Psoas muscle (tissue), 8 donors: ENCODE measurements around the gene ADAM11. TPM values are rescaled to one million over a fixed set of nuclear protein-coding genes. Genes with fewer than 3 reads are reported as not detected.

Source experiments
- ATAC-seq, 4 donors: fragments of 200-7000 bp; cut with Tn5 transposase; one replicate each; pipeline ENCODE4 v1.9.1; 2020; ENCODE audit warnings: moderate library complexity in 3 of 4, mild to moderate bottlenecking in 2 of 4
- DNase-seq, 2 donors: peaks; one replicate each; pipeline ENCODE4 v3.0.0-alpha.2; 2020
- H3K27ac ChIP-seq: fragments of 200-600 bp; one replicate; pipeline ENCODE4 v1.8.0; 2022
- H3K27me3 ChIP-seq, 3 donors: fragments of 200-600 bp in 1 of 3; one replicate each; pipeline versions ENCODE4 v1.6.1 to v1.8.0; 2013 to 2022; ENCODE audit warnings: low read length in 2 of 3, mild to moderate bottlenecking in 2 of 3, moderate library complexity in 1 of 3; ENCODE audit not compliant: insufficient read depth in 3 of 3
- H3K36me3 ChIP-seq, 2 donors: fragments of 200-600 bp in 1 of 2; one replicate each; pipeline versions ENCODE4 v1.6.1 to v1.8.0; 2013 to 2022; ENCODE audit warnings: low read depth in 1 of 2, mild to moderate bottlenecking in 1 of 2, moderate library complexity in 1 of 2; ENCODE audit not compliant: insufficient read depth in 1 of 2
- H3K4me1 ChIP-seq: fragments of 200-600 bp; one replicate; pipeline ENCODE4 v1.8.0; 2022
- H3K4me3 ChIP-seq: fragments of 200-600 bp; one replicate; pipeline ENCODE4 v1.8.0; 2022; ENCODE audit warnings: mild to moderate bottlenecking
- H3K9me3 ChIP-seq: fragments of 200-600 bp; one replicate; pipeline ENCODE4 v1.8.0; 2022
- WGBS, 3 donors: extraction: QIAGEN DNeasy Blood & Tissue Kit; methylation state at CpG; one replicate each; pipeline versions ENCODE4 v1.1.6 to v1.1.7; 2013; 5-methylcytosine and 5-hydroxymethylcytosine counted together
- intact Hi-C, 2 donors: fragments of 100-400 bp; cut with DNase I; formaldehyde crosslinking; loops; one replicate each; pipeline versions ENCODE4 v1.11.0 to v1.14.2; 2022
- polyA plus RNA-seq, 3 donors: library from polyadenylated mRNA; stranded (reverse); fragments of 200-250 nt; gene quantifications; one replicate each; pipeline ENCODE4 v1.2.3, GENCODE V29; 2013
- total RNA-seq, 4 donors: library from RNA; stranded (reverse); fragmentation: NEBNext Ultra II Directional in 2 of 4; extraction: Animal tissue kit (Norgen Biotek cat#: 25700) in 2 of 4; gene quantifications; one replicate each; pipeline versions ENCODE4 v1.2.1 to v1.2.4, GENCODE V29; 2021 to 2023
- TF ChIP-seq, protein P1 (sequence below): fragments of 200-600 bp; IDR thresholded peaks from one replicate; pipeline ENCODE4 v1.8.0; 2022; ENCODE audit warnings: antibody characterized with exemption
- donor health status: healthy with polysubstance abuse.
- donor health status: DM: no; HTN: no; CAD: no; lungs with moderate emphysema.
- donor health status: Bipolar disorder and iron deficiency.
- donor health status: healthy.
- donor health status: DM: yes; HTN: yes; CAD: no.
- donor health status: DM: no; HTN: no; CAD: no.
- donor health status: DM: no; HTN: no; CAD: no.
- donor health status: DM: yes; HTN: yes; CAD: no.

Gene ADAM11
- total and polyA plus RNA-seq, 7 donors: 0.03 to 0.26 (median 0.15) TPM; not detected in 2

DNA sequence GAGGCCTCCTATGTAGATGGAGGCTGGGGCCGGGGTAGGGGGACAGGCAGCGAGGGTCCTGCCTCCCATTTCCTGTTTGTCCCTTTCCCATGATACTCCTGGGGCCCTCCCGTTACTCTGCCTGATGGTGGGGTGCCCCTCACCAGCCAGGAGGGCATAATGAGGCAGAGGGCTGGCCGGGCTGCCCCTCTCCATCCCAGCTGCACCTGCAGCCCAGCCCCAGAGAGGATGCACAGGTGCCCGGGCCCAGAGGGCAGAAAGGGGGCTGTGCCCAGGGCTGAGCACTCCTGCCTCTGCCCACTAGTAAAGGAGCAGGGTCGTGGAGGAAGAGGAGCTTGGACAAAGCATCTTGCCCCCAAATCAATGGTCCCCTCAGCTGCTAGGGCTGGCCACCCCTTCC is 10.4 kb downstream of the ADAM11 start:
- TF ChIP-seq, protein P1, sequence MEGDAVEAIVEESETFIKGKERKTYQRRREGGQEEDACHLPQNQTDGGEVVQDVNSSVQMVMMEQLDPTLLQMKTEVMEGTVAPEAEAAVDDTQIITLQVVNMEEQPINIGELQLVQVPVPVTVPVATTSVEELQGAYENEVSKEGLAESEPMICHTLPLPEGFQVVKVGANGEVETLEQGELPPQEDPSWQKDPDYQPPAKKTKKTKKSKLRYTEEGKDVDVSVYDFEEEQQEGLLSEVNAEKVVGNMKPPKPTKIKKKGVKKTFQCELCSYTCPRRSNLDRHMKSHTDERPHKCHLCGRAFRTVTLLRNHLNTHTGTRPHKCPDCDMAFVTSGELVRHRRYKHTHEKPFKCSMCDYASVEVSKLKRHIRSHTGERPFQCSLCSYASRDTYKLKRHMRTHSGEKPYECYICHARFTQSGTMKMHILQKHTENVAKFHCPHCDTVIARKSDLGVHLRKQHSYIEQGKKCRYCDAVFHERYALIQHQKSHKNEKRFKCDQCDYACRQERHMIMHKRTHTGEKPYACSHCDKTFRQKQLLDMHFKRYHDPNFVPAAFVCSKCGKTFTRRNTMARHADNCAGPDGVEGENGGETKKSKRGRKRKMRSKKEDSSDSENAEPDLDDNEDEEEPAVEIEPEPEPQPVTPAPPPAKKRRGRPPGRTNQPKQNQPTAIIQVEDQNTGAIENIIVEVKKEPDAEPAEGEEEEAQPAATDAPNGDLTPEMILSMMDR: no peak
- Histone ChIP-seq H3K4me3 (no peak overlapping the region), H3K27ac (no peak overlapping the region), H3K36me3 (no peaks in the 10 kb centered on the region), H3K9me3 (no peaks in the 10 kb centered on the region), H3K27me3 (peaks cover 0 to 12% (median 0%) of the 10 kb centered on the region in 3 donors), H3K4me1 (no peaks in the 10 kb centered on the region)
- 68 to 70% (median 69%) methylated on average over 6 of the region's 6 CpGs for WGBS, 3 donors
- intact Hi-C loops: no loop called here
- no peak for ATAC-seq
- no peak for DNase-seq

DNA sequence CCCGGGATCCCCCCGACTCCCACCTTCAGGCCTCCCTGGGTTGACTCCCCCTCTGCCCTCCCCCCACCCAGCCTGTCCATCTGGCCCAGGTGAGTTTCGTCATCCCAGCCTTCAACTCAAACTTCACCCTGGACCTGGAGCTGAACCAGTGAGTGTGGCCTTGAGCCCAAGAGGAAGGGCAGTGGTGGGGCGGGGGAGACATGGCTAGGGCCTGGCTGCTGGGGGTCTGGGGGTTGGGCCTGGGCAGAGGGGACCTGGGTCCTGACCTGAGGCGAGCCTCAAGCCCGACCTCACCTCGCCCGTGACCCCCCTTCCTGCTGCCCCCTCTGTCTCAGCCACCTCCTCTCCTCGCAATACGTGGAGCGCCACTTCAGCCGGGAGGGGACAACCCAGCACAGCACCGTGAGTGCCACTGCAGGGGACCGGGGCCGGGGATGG is 10.9 kb downstream of the ADAM11 start:
- Histone ChIP-seq H3K4me1 (no peaks in the 10 kb centered on the region), H3K27me3 (peaks cover 0 to 12% (median 0%) of the 10 kb centered on the region in 3 donors), H3K36me3 (no peaks in the 10 kb centered on the region), H3K27ac (no peak overlapping the region), H3K9me3 (no peaks in the 10 kb centered on the region), H3K4me3 (no peak overlapping the region)
- WGBS, 3 donors: 82 to 87% (median 84%) methylated on average over 14 to 15 of the region's 15 CpGs
- no peak for DNase-seq
- intact Hi-C loops: loop anchor here in 1 of 2 donors (10.0 kb wide), 1 partner anchor 365 kb away; the partner anchor contains the start of genes ACBD4 and PLCD3
- no peak for ATAC-seq
- TF ChIP-seq, protein P1: no peak

DNA sequence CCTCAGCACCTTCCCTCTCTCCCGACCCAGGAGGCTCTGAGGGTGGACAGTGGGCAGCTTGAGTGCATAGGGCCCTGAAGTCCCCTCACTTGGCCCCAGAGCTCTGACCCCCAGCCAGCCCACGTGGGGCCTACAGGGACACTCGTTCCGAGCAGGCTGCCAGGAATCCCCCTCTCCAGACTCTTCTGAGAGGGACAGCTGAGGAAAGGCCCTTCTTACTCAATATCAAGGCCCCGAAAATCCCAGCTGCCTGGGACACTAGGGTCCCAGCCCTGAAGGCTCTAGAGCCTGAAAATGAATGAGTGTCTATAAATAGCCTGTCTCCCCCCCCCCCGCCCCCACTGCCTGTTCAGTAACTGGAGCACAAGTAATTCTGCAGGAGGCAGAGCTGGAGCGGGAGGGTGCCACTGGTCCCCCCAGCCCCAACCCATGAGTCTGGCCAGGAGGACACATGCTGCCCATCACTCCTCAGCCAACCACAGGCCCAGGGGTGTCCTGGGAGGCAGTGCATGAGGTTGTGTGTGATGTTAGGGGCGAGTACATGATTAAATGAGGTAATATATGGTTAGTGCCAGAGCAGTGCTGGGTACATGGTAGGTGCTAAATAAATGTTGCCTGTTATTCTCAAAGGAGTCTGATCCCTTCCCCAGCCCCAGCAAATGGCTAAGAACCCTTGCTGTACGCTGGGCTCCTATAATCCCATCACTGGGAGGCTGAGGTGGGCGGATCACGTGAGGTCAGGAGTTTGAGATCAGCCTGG is 11.6 kb downstream of the ADAM11 start:
- Histone ChIP-seq H3K27ac (no peak overlapping the region), H3K36me3 (no peaks in the 10 kb centered on the region), H3K4me1 (peaks cover 5% of the 10 kb centered on the region), H3K9me3 (no peaks in the 10 kb centered on the region), H3K27me3 (peaks cover 0 to 12% (median 0%) of the 10 kb centered on the region in 3 donors), H3K4me3 (no peak overlapping the region)
- TF ChIP-seq, protein P1: no peak
- WGBS, 3 donors: 57 to 67% (median 67%) methylated on average over 10 to 11 of the region's 11 CpGs
- ATAC-seq: no peak
- DNase-seq: no peak
- intact Hi-C loops: loop anchor here in 1 of 2 donors (10.0 kb wide), 1 partner anchor 364 kb away; the partner anchor contains the start of genes ACBD4 and PLCD3

DNA sequence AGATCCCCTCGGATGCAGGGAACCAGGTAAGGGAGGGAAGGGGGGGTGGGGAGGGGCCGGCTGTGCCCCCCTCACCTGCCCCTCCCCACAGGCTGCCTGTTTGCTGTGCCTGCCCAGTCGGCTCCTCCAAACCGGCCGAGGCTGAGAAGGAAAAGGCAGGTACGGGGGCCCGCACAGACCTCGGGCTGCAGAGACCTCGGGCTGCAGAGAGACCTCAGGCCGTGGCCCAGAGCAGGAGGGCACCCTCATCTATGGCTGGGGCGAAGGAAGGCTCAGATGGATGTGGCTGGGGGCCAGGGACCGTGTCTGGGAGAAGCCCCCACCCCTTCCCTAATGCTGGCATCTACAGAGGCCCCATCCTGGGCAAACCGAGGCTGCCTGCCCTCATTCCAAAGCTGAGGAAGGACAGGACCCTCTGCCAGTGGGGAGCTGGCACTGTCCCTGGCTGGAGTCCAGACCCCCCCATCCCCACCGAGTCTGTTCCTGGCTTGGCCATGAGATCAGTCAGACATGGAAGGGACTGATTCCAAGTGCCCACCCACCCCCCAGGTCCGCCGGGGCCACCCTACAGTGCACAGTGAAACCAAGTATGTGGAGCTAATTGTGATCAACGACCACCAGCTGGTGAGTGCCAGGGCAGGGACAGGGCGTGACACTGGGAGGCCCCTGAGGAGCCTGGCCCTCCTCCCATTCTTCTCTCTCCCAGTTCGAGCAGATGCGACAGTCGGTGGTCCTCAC is 13.7 kb downstream of the ADAM11 start:
- WGBS, 3 donors: 31 to 39% (median 38%) methylated on average over 18 to 21 of the region's 21 CpGs

More for the DNA sequence above, 13.7 kb downstream of the ADAM11 start:
- TF ChIP-seq, protein P1: no peak
- intact Hi-C loops: loop anchor here in 1 of 2 donors (10.0 kb wide), 1 partner anchor 362 kb away; the partner anchor contains the start of genes ACBD4 and PLCD3
- no peak for ATAC-seq
- Histone ChIP-seq H3K9me3 (no peaks in the 10 kb centered on the region), H3K36me3 (no peaks in the 10 kb centered on the region), H3K27ac (no peak overlapping the region), H3K4me1 (peaks cover 9% of the 10 kb centered on the region), H3K27me3 (peaks cover 0 to 19% (median 0%) of the 10 kb centered on the region in 3 donors), H3K4me3 (no peak overlapping the region)
- DNase-seq: no peak
